Endothelial cell of umbilical vein (primary cell): ENCODE results near the gene PLEKHA6. TPM values are rescaled to one million over a fixed set of nuclear protein-coding genes. Genes with fewer than 3 reads are reported as not detected.

Source experiments
- BruUV-seq: library from RNA; stranded (reverse); fragments of 400-500 nt; replicated peaks from 2 replicates; lab custom pipeline; 2021; lab: Mats Ljungman, UMichigan
- CTCF ChIA-PET: fragments of 300-600, 350-600 bp; sonication (Branson Sonifier 250); formaldehyde crosslinking; loops from one replicate; lab custom pipeline; 2021; ENCODE audit warnings: antibody characterized with exemption, inconsistent platforms; lab: Charles Lee
- POLR2A ChIA-PET: fragments of 300-600, 350-600 bp; sonication (Branson Sonifier 250); formaldehyde crosslinking; loops from one replicate; lab custom pipeline; 2021; ENCODE audit warnings: antibody characterized with exemption, inconsistent platforms; lab: Charles Lee
- DNase-seq: peaks from one replicate; pipeline ENCODE4 v3.0.0-alpha.2; 2011; ENCODE audit warnings: low read depth, low spot score
- FAIRE-seq: peaks from 2 replicates; lab custom pipeline; 2011; peaks lifted over from hg19 to GRCh38; lab: Jason Lieb, UNC
- H2AFZ ChIP-seq: 2 replicates; pipeline ENCODE4 v1.6.0; 2012; ENCODE audit warnings: low read depth, low read length, control low read depth, inconsistent platforms
- H3K27ac ChIP-seq: 2 replicates; pipeline ENCODE4 v1.5.1; 2011; ENCODE audit warnings: low read depth, mild to moderate bottlenecking, control low read depth, low read length, moderate library complexity; ENCODE audit not compliant: insufficient read depth
- H3K27me3 ChIP-seq, 2 experiments: 2 replicates each; pipeline versions ENCODE4 v1.6.0 to v1.6.1; 2011; ENCODE audit warnings: low read length in 2 of 2, mixed read lengths in 1 of 2; ENCODE audit not compliant: control insufficient read depth in 2 of 2, insufficient read depth in 2 of 2
- H3K36me3 ChIP-seq, 2 experiments: 2 replicates in 1 of 2; 3 replicates in 1 of 2; pipeline ENCODE4 v1.5.1; 2011; ENCODE audit warnings: low read length in 2 of 2, mild to moderate bottlenecking in 1 of 2, moderate library complexity in 1 of 2; ENCODE audit not compliant: control insufficient read depth in 2 of 2, insufficient read depth in 2 of 2; ENCODE audit errors: extremely low read depth in 1 of 2
- H3K4me1 ChIP-seq: 3 replicates; pipeline ENCODE4 v1.5.1; 2011; ENCODE audit warnings: mild to moderate bottlenecking, low read length; ENCODE audit not compliant: control insufficient read depth, insufficient read depth; ENCODE audit errors: extremely low read depth
- H3K4me2 ChIP-seq: 2 replicates; pipeline ENCODE4 v1.6.1; 2011; ENCODE audit warnings: low read length, control low read depth, mixed read lengths; ENCODE audit not compliant: insufficient read depth
- H3K4me3 ChIP-seq, 3 experiments: fragments of 200-600 bp in 1 of 3; sonication (generic), shearing (Covaris generic) in 1 of 3; replicated peaks in 1 of 3; 2 replicates each; pipeline ENCODE4 v1.5.1; 2011 to 2016; ENCODE audit warnings: control low read depth in 3 of 3, low read length in 3 of 3, mild to moderate bottlenecking in 2 of 3, inconsistent platforms in 1 of 3, low read depth in 1 of 3, moderate library complexity in 1 of 3; ENCODE audit not compliant: insufficient read depth in 1 of 3
- H3K79me2 ChIP-seq: 2 replicates; pipeline ENCODE4 v1.6.0; 2012; ENCODE audit warnings: low read length, inconsistent platforms; ENCODE audit not compliant: control insufficient read depth, insufficient read depth
- H3K9ac ChIP-seq: replicated peaks from 2 replicates; pipeline ENCODE3; 2011; ENCODE audit warnings: low read length, control low read depth; ENCODE audit not compliant: insufficient read depth; ENCODE audit errors: extremely low read depth
- H3K9me1 ChIP-seq: replicated peaks from 3 replicates; pipeline ENCODE4 v1.6.0; 2011; ENCODE audit warnings: mild to moderate bottlenecking, low read length; ENCODE audit not compliant: control insufficient read depth, insufficient read depth; ENCODE audit errors: extremely low read depth
- H3K9me3 ChIP-seq: replicated peaks from 2 replicates; pipeline ENCODE4 v1.5.1; 2012; ENCODE audit warnings: low read length, inconsistent platforms; ENCODE audit not compliant: control insufficient read depth, insufficient read depth
- H4K20me1 ChIP-seq: replicated peaks from 2 replicates; pipeline ENCODE3; 2011; ENCODE audit warnings: mild to moderate bottlenecking, low read length; ENCODE audit not compliant: control insufficient read depth, insufficient read depth; ENCODE audit errors: extremely low read depth
- EZH2 ChIP-seq: IDR thresholded peaks from 2 replicates; pipeline ENCODE4 v1.6.1; 2012; ENCODE audit warnings: borderline replicate concordance, low read depth, mild to moderate bottlenecking, moderate library complexity, low read length, inconsistent platforms; ENCODE audit not compliant: severe bottlenecking
- FOS ChIP-seq: IDR thresholded peaks from 2 replicates; pipeline ENCODE4 v1.6.1; 2011; ENCODE audit warnings: mild to moderate bottlenecking, low read length, moderate library complexity, borderline replicate concordance; ENCODE audit not compliant: insufficient read depth
- POLR2A ChIP-seq: IDR thresholded peaks from 2 replicates; pipeline ENCODE4 v1.6.1; 2012; ENCODE audit warnings: low read depth, mild to moderate bottlenecking, control low read depth, low read length
- dilution Hi-C: fragments of 300-500 bp; cut with MboI; formaldehyde crosslinking; loops from one replicate; pipeline ENCODE4 v1.15.0; 2019; ENCODE audit warnings: low sequenced_read_pairs; ENCODE audit not compliant: extremely low pct_ligation_motif_present
- intact Hi-C: fragments of 100-400 bp; cut with micrococcal nuclease; formaldehyde crosslinking; loops from one replicate; pipeline ENCODE4 v1.10.0; 2022
- polyA plus RNA-seq, 4 experiments: library from polyadenylated mRNA; depleted of rRNA in 3 of 4; stranded (reverse) in 3 of 4; unstranded in 1 of 4; fragments of >200 nt; gene quantifications; 2 replicates each; pipeline versions ENCODE4 v1.2.1 to v1.2.3, GENCODE V29; 2011 to 2012; ENCODE audit warnings: missing spikeins in 1 of 4
- total RNA-seq: library from RNA; stranded (reverse); gene quantifications from 2 replicates; pipeline ENCODE4 v1.2.3, GENCODE V29; 2021
- TF ChIP-seq, protein P1 (sequence below), 2 donors: IDR thresholded peaks; 1 replicate in 1 of 2; 2 replicates in 1 of 2; pipeline ENCODE4 v1.5.1; 2011; ENCODE audit warnings: low read length in 2 of 2, mild to moderate bottlenecking in 2 of 2, moderate library complexity in 2 of 2, control low read depth in 1 of 2, inconsistent platforms in 1 of 2, low read depth in 1 of 2; ENCODE audit not compliant: insufficient read depth in 1 of 2; ENCODE audit errors: extremely low read depth in 1 of 2

PLEKHA6 gene
- total and polyA plus RNA-seq, 2 donors (not counting 3 experiments of a cell fraction or from before 2014, with no cell fraction given), result 2.1 to 15.0 TPM

DNA sequence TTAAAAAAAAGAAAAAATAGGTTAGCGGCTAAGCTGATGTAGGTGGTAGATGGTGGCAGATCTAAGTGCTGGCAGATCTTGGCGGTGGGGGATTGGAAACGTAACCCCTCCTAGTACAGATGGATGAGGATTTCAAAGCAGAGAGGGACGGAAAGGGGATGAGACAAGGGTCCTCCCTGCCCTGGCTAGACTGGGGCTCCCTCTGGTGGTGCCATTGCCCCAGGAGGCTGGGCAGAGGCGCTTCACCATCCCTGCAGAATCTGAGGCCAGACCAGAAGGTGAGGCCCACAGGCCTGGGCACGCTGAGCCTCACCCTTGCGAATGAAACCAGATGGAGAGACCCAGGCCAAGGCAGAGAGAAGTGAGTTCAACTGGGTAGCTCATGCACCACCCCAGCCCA is 7.0 kb upstream of the PLEKHA6 start:
- TF ChIP-seq EZH2 (no peak), FOS (no peak), POLR2A (no peak)
- TF ChIP-seq, protein P1, sequence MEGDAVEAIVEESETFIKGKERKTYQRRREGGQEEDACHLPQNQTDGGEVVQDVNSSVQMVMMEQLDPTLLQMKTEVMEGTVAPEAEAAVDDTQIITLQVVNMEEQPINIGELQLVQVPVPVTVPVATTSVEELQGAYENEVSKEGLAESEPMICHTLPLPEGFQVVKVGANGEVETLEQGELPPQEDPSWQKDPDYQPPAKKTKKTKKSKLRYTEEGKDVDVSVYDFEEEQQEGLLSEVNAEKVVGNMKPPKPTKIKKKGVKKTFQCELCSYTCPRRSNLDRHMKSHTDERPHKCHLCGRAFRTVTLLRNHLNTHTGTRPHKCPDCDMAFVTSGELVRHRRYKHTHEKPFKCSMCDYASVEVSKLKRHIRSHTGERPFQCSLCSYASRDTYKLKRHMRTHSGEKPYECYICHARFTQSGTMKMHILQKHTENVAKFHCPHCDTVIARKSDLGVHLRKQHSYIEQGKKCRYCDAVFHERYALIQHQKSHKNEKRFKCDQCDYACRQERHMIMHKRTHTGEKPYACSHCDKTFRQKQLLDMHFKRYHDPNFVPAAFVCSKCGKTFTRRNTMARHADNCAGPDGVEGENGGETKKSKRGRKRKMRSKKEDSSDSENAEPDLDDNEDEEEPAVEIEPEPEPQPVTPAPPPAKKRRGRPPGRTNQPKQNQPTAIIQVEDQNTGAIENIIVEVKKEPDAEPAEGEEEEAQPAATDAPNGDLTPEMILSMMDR (IDR thresholded peaks at IDR 0.05; ENCODE audit: extremely low read depth in 1 of 2, insufficient read depth in 1 of 2, low read depth in 1 of 2, low read length in 2 of 2), result peak; percentile 27 to 55
- H2AFZ ChIP-seq, result no peak overlapping the region
- CTCF ChIA-PET, result interaction anchor here (1.0 to 6.2 kb wide), 9 partner anchors 11 to 204 kb away, joined by 3 to 81 read pairs (median 4); partner anchors contain the start of gene GOLT1A
- H3K27me3 ChIP-seq, result no peaks in the 10 kb centered on the region
- no peak for DNase-seq
- H3K9me3 ChIP-seq, result no peaks in the 10 kb centered on the region
- H3K9me1 ChIP-seq, result no peaks in the 10 kb centered on the region
- H3K36me3 ChIP-seq, result no peaks in the 10 kb centered on the region
- peaks cover 33% of the 10 kb centered on the region for H3K4me1 ChIP-seq
- H3K4me2 ChIP-seq, result no peak overlapping the region
- dilution Hi-C loops, result no loop called here
- no peak overlapping the region for H3K27ac ChIP-seq
- H4K20me1 ChIP-seq, result no peaks in the 10 kb centered on the region
- no TSS peak for BruUV-seq
- POLR2A ChIA-PET, result interaction anchor here (1.4 kb wide), 1 partner anchor 32 kb away, joined by 3 read pairs; no protein-coding TSS in a partner anchor
- no peak overlapping the region for H3K9ac ChIP-seq
- H3K4me3 ChIP-seq, result no peak overlapping the region
- H3K79me2 ChIP-seq, result no peaks in the 10 kb centered on the region
- FAIRE-seq, result no peak
- intact Hi-C loops, result no loop called here
